H9 (cell line): ENCODE results near the gene TCOF1. TPM values are rescaled to one million over a fixed set of nuclear protein-coding genes. Genes with fewer than 3 reads are reported as not detected.

Source experiments
- DNase-seq: peaks from one replicate; pipeline ENCODE4 v3.0.0-alpha.2; 2017
- H2AFZ ChIP-seq: one replicate; pipeline ENCODE4 v1.6.1; 2013; ENCODE audit warnings: mild to moderate bottlenecking, low read length, control low read depth, moderate library complexity
- H2AK5ac ChIP-seq: 2 replicates; pipeline ENCODE4 v1.6.1; 2013; ENCODE audit warnings: low read length, control low read depth, mixed read lengths; ENCODE audit not compliant: insufficient read length
- H2BK120ac ChIP-seq: one replicate; pipeline ENCODE4 v1.6.1; 2013; ENCODE audit warnings: low read depth, mild to moderate bottlenecking, low read length, control low read depth, inconsistent platforms; ENCODE audit not compliant: poor library complexity, severe bottlenecking
- H2BK12ac ChIP-seq: 2 replicates; pipeline ENCODE4 v1.6.1; 2013; ENCODE audit warnings: low read length, control low read depth, mixed read lengths, low read depth; ENCODE audit not compliant: insufficient read length
- H2BK15ac ChIP-seq: 2 replicates; pipeline ENCODE4 v1.6.1; 2013; ENCODE audit warnings: low read depth, low read length, control low read depth
- H2BK20ac ChIP-seq: one replicate; pipeline ENCODE4 v1.6.1; 2013; ENCODE audit warnings: low read depth, mild to moderate bottlenecking, low read length, control low read depth, inconsistent platforms; ENCODE audit not compliant: poor library complexity, severe bottlenecking
- H2BK5ac ChIP-seq: 2 replicates; pipeline ENCODE4 v1.6.1; 2013; ENCODE audit warnings: low read length, control low read depth, mixed read lengths; ENCODE audit not compliant: insufficient read length
- H3K14ac ChIP-seq: 2 replicates; pipeline ENCODE4 v1.6.1; 2013; ENCODE audit warnings: low read length, control low read depth; ENCODE audit not compliant: insufficient read depth
- H3K18ac ChIP-seq: 2 replicates; pipeline ENCODE4 v1.6.1; 2013; ENCODE audit warnings: low read depth, mild to moderate bottlenecking, mixed read lengths, low read length, control low read depth; ENCODE audit not compliant: insufficient read length
- H3K23ac ChIP-seq: 2 replicates; pipeline ENCODE4 v1.6.1; 2013; ENCODE audit warnings: low read length, control low read depth, mixed read lengths, low read depth; ENCODE audit not compliant: insufficient read length
- H3K23me2 ChIP-seq: 2 replicates; pipeline ENCODE4 v1.6.1; 2013; ENCODE audit warnings: low read depth, mild to moderate bottlenecking, mixed read lengths, low read length, control low read depth; ENCODE audit not compliant: insufficient read length, poor library complexity, severe bottlenecking
- H3K27ac ChIP-seq: 2 replicates; pipeline ENCODE4 v1.5.1; 2013; ENCODE audit warnings: low read length, control low read depth, mixed read lengths, low read depth; ENCODE audit not compliant: insufficient read length
- H3K27me3 ChIP-seq: 2 replicates; pipeline ENCODE4 v1.6.1; 2013; ENCODE audit warnings: low read length, control low read depth, inconsistent platforms; ENCODE audit not compliant: insufficient read depth
- H3K4ac ChIP-seq: 2 replicates; pipeline ENCODE4 v1.6.1; 2013; ENCODE audit warnings: low read depth, mild to moderate bottlenecking, control low read depth, inconsistent platforms, low read length, moderate library complexity
- H3K4me1 ChIP-seq: 2 replicates; pipeline ENCODE4 v1.6.1; 2013; ENCODE audit warnings: low read length, control low read depth, inconsistent platforms; ENCODE audit not compliant: insufficient read depth
- H3K4me2 ChIP-seq: 2 replicates; pipeline ENCODE4 v1.6.1; 2013; ENCODE audit warnings: low read length, control low read depth, mixed read lengths; ENCODE audit not compliant: insufficient read length, insufficient read depth
- H3K56ac ChIP-seq: 2 replicates; pipeline ENCODE4 v1.6.1; 2013; ENCODE audit warnings: low read depth, mild to moderate bottlenecking, mixed read lengths, low read length, control low read depth; ENCODE audit not compliant: insufficient read length
- H3K79me1 ChIP-seq: 2 replicates; pipeline ENCODE4 v1.6.1; 2013; ENCODE audit warnings: low read depth, mild to moderate bottlenecking, moderate library complexity, low read length, control low read depth, inconsistent platforms; ENCODE audit not compliant: insufficient read depth, poor library complexity, severe bottlenecking
- H3K79me2 ChIP-seq: 2 replicates; pipeline ENCODE4 v1.6.1; 2013; ENCODE audit warnings: low read length, control low read depth, inconsistent platforms; ENCODE audit not compliant: insufficient read depth
- H3K9ac ChIP-seq: 2 replicates; pipeline ENCODE4 v1.6.1; 2013; ENCODE audit warnings: low read length, control low read depth, mixed read lengths; ENCODE audit not compliant: insufficient read length; ENCODE audit errors: extremely low read depth
- H3K9me3 ChIP-seq: one replicate; pipeline ENCODE4 v1.6.1; 2013; ENCODE audit warnings: low read depth, low read length, inconsistent platforms; ENCODE audit not compliant: control insufficient read depth
- H3T11ph ChIP-seq: one replicate; pipeline ENCODE4 v1.6.1; 2013; ENCODE audit warnings: mild to moderate bottlenecking, low read length, control low read depth, inconsistent platforms
- H4K20me1 ChIP-seq: one replicate; pipeline ENCODE4 v1.6.1; 2013; ENCODE audit not compliant: control insufficient read depth, insufficient read length, insufficient read depth
- H4K5ac ChIP-seq: 2 replicates; pipeline ENCODE4 v1.6.1; 2013; ENCODE audit warnings: low read depth, mild to moderate bottlenecking, mixed read lengths, low read length, control low read depth; ENCODE audit not compliant: insufficient read length
- H4K8ac ChIP-seq: replicated peaks from 2 replicates; pipeline ENCODE4 v1.6.1; 2013; ENCODE audit warnings: low read length, control low read depth, mixed read lengths, low read depth; ENCODE audit not compliant: insufficient read length
- H4K91ac ChIP-seq: 2 replicates; pipeline ENCODE4 v1.6.1; 2013; ENCODE audit warnings: low read depth, mild to moderate bottlenecking, moderate library complexity, mixed read lengths, low read length, control low read depth; ENCODE audit not compliant: insufficient read length
- H3K27ac Mint-ChIP-seq, 3 experiments: 2 replicates in 2 of 3; 3 replicates in 1 of 3; pipeline ENCODE4 v1.8.0; 2020 to 2021; ENCODE audit warnings: mixed read lengths in 3 of 3, mild to moderate bottlenecking in 1 of 3, moderate library complexity in 1 of 3
- H3K27me3 Mint-ChIP-seq: 2 replicates; pipeline ENCODE4 v1.8.0; 2021; ENCODE audit warnings: low read depth, mild to moderate bottlenecking, moderate library complexity, mixed read lengths
- H3K36me3 Mint-ChIP-seq, 3 experiments: 2 replicates in 2 of 3; 3 replicates in 1 of 3; pipeline ENCODE4 v1.8.0; 2020 to 2021; ENCODE audit warnings: low read depth in 3 of 3, mixed read lengths in 3 of 3; ENCODE audit not compliant: insufficient read depth in 1 of 3
- H3K4me1 Mint-ChIP-seq, 2 experiments: 2 replicates each; pipeline ENCODE4 v1.8.0; 2020; ENCODE audit warnings: mixed read lengths in 2 of 2
- H3K4me3 Mint-ChIP-seq, 2 experiments: 2 replicates in 1 of 2; 3 replicates in 1 of 2; pipeline ENCODE4 v1.8.0; 2020 to 2021; ENCODE audit warnings: mild to moderate bottlenecking in 2 of 2, mixed read lengths in 2 of 2, moderate library complexity in 1 of 2
- H3K9me3 Mint-ChIP-seq, 2 experiments: 2 replicates in 1 of 2; 3 replicates in 1 of 2; pipeline ENCODE4 v1.8.0; 2020; ENCODE audit warnings: mild to moderate bottlenecking in 2 of 2, mixed read lengths in 2 of 2, moderate library complexity in 1 of 2
- WGBS: extraction: QIAGEN DNeasy Blood & Tissue Kit; methylation state at CpG from one replicate; pipeline ENCODE4 v1.1.7; 2013; ENCODE audit warnings: missing lambda C conversion rate, low lambda C conversion rate, mixed read lengths; ENCODE audit not compliant: insufficient read length; ENCODE audit errors: extremely low coverage; 5-methylcytosine and 5-hydroxymethylcytosine counted together
- total RNA-seq: library from RNA; stranded (reverse); gene quantifications from 2 replicates; pipeline ENCODE4 v1.2.1, GENCODE V29; 2021
- TF ChIP-seq, protein P1 (sequence below): fragments of 200-600 bp; sonication (generic); conservative IDR thresholded peaks from 3 replicates; pipeline ENCODE4 v1.8.0; 2021; ENCODE audit warnings: antibody characterized with exemption, mild to moderate bottlenecking

The TCOF1 gene
- total RNA-seq, 1 experiment from 2014 or later, result 128 TPM

DNA sequence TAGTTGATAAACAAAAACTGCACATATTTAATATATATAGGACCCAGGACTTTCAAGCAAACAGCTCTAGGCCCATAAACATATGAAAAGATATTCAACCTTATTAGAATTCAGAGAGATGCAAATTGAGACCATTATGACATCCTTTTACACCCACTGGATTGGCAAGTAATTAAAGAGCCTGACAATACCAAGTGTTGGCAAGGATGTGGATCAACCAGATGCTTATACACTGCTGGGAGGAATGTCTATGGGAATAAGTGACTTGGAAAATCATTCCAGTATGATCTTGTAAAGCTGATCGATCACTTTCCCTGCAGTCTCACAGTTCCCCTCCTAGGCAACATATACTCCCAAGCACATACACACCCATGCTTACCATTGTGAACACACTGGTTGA is 15.5 kb upstream of the TCOF1 start:
- no peak overlapping the region for H2BK20ac ChIP-seq
- H3K4me1 Mint-ChIP-seq, result peaks cover 0 to 10% of the 10 kb centered on the region in 2 experiments; a peak in 2 of 4 replicates
- H3K4me3 Mint-ChIP-seq, result no peak overlapping the region
- no peak overlapping the region for H3T11ph ChIP-seq
- H3K27ac Mint-ChIP-seq, result no peak overlapping the region
- no peak overlapping the region for H2BK15ac ChIP-seq
- H2AFZ ChIP-seq, result no peak overlapping the region
- H3K27ac ChIP-seq, result no peak overlapping the region
- H4K20me1 ChIP-seq, result no peaks in the 10 kb centered on the region
- no peak overlapping the region for H2BK120ac ChIP-seq
- H3K14ac ChIP-seq, result no peak overlapping the region
- H2AK5ac ChIP-seq, result no peak overlapping the region
- TF ChIP-seq, protein P1, sequence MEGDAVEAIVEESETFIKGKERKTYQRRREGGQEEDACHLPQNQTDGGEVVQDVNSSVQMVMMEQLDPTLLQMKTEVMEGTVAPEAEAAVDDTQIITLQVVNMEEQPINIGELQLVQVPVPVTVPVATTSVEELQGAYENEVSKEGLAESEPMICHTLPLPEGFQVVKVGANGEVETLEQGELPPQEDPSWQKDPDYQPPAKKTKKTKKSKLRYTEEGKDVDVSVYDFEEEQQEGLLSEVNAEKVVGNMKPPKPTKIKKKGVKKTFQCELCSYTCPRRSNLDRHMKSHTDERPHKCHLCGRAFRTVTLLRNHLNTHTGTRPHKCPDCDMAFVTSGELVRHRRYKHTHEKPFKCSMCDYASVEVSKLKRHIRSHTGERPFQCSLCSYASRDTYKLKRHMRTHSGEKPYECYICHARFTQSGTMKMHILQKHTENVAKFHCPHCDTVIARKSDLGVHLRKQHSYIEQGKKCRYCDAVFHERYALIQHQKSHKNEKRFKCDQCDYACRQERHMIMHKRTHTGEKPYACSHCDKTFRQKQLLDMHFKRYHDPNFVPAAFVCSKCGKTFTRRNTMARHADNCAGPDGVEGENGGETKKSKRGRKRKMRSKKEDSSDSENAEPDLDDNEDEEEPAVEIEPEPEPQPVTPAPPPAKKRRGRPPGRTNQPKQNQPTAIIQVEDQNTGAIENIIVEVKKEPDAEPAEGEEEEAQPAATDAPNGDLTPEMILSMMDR, result no peak
- no peak overlapping the region for H4K8ac ChIP-seq
- no peak overlapping the region for H3K18ac ChIP-seq
- no peaks in the 10 kb centered on the region; the same call in 1 of the 2 replicates for H3K27me3 Mint-ChIP-seq
- DNase-seq, result no peak
- no peak overlapping the region for H3K4me2 ChIP-seq
- H3K9me3 ChIP-seq, result no peaks in the 10 kb centered on the region
- no peak overlapping the region for H2BK12ac ChIP-seq
- no CpG with 5 or more reads among the region's 1 CpG for WGBS
- no peak overlapping the region for H3K23ac ChIP-seq
- no peak overlapping the region for H2BK5ac ChIP-seq
- no peak overlapping the region for H3K56ac ChIP-seq
- H4K91ac ChIP-seq, result no peak overlapping the region
- H3K79me2 ChIP-seq, result no peaks in the 10 kb centered on the region
- H4K5ac ChIP-seq, result no peak overlapping the region
- H3K79me1 ChIP-seq, result no peaks in the 10 kb centered on the region
- no peak overlapping the region for H3K9ac ChIP-seq
- no peaks in the 10 kb centered on the region; a peak in 1 of 5 replicates for H3K9me3 Mint-ChIP-seq
- no peaks in the 10 kb centered on the region for H3K36me3 Mint-ChIP-seq
- H3K27me3 ChIP-seq, result no peaks in the 10 kb centered on the region
- no peaks in the 10 kb centered on the region for H3K23me2 ChIP-seq
- H3K4ac ChIP-seq, result no peak overlapping the region
- no peaks in the 10 kb centered on the region for H3K4me1 ChIP-seq
